Hypothalamus (tissue), 51 donors: ENCODE results near the gene DPP8.
"Not testable (repeated sequence)": the region's sequence is repeated elsewhere in the genome, so short reads cannot be mapped to it uniquely, and the experiment has no call there.

Experiments
- DNase-seq, 51 donors: peaks; one replicate each; lab custom pipeline; 2025; lab: John Stamatoyannopoulos, UW

The DPP8 gene

GRCh38 chr15:65408324-65409035, 109.0 kb downstream of the DPP8 start:
- DNase-seq: no peak

DNA sequence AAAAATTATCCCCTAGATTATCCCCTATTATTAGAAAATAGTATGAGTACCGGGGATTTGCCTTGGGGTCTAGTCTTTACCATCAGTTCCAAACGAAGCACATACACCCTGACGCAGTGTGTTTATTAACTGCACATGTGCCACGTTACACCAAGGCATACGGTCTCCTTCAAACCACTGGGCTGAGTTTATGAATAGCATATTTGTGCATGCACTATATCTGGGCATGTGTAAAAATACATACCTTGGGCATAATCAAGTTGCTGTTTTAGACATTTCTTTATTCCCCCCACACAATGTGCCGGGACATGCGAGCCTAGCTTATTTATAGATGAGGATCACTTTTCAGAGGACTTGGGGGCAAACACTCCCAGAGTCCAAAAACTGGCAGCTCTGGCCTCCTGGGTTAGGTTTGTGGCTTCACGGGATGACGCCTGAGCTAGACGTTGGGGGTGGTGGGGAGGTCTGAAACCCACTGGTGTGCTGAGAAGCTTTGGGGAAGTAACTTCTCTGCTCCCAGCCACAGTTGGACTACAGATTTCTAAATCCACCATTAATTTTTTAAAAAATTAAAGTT, 111.0 kb downstream of the DPP8 start:
- no peak for DNase-seq

DNA sequence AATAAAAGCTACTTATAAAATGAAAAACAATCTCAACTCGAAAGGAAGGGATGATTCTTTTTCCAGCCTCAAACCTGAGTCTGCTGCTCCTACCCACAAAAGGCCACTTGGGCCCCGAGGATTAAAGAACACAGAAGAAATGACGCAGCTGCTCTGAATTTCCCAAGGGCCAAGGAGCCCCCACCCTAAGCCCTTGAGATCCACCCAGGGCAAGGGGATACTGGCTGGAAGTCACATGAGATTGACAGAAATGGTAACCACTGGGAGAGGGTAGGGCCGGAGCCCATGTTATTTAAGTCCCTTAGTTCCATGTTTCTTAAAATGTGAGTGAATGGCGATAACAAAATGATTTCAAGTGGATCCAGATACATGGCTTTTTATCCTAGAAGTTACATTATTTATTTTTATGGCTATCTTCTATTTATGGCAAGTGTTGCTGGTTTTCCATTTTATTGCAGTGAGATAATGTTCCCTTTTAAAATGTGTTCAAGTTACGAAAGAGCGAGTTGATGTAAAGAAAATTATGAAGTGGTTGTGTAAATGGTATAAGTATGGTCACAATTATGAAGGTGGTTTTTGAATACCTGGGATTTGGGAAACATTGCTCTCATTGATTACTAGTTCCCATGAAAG, 111.6 kb downstream of the DPP8 start:
- no peak for DNase-seq

- DNase-seq: no peak
Observed at GRCh38 chr15:65404186-65404872, 113.2 kb downstream of the DPP8 start.

DNA sequence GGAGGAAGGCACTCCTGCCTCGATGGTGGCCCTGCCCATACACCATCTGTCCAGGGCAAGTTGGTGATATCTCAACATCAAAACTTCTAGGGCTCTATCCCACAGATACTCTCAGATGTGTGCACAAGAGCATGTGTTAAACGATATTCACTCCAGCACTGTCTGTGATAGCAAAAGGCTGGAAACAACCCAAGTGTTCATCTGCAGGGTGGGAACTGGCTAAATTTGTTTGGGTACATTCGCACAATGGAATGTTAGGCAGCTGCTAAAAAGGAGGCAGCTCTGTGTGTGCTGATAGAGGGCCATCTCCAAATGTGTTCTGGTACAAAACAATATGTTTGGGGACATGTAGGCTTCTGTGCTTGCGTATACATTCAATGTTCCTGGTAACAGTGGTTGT, 114.5 kb downstream of the DPP8 start:
- no peak for DNase-seq

DNA sequence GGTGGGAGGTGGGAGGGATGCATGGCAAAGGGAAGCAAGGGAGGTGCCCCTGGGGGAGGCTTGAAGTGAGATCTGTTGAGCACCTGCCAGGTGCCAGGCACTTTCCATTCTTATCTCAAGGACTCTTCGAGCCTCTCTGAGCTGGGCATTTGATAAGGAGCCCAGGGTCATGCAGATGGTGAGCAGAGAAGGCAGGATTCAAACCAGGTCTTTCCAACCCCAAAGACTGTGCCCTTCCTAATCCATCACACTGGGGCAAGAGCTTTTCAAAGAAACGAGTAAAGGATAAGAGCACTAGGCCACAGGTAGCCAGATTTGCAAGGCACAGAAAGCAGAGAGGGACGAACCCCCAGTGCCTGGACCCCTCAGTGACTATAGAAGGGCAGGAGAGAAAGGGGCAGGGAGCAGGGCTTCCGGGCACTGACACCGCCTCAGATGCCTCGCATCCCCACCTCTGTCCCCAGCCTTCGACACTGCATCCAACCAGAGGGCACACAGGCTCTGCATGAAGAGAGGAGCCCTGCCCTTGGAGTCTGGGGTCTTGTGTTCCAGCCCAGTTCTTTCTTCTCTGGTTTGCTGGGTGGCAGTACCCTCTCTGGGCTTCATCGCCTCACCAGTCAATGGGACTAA, 115.8 kb downstream of the DPP8 start:
- DNase-seq: no peak

DNA sequence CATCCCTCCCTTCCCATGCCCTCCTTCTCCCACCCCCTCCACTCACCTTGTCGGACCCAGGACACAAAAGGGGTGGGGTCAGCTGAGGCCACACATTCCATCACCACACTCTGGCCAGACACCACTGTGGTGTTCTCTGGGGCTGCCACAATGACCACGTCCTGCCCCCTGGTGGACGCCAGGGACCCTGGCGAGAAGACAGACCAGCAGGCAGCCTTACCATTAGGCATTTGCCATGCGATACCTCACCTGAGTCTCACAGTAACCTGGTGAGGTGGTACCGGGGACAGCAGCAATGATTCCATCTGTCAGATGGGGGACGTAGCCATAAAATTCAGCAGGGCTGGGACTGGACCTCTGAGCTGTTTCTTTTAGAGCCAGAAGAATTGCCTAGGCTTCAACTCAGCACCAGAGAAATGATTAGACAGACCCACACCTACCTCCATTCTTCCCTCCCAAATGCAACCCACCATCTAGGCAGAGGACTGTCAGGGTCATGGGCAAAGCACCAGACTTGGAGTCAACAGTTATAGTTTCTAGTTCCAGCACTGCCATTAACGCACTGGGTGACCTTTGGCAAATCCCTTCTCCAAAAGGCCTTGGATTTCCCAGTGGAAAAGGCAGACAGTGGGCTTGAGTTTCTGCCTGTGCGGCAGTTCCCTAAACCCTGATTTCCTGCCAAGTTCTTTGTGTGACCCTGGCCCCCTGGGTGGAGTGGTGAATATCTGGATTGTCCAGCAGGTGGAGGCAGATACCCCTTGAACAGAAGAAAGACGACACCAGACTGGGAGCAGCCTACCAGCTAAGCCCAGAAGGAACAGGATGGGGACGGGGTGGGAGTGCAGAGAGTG, 116.5 kb downstream of the DPP8 start:
- DNase-seq: peak in 26 of 51 donors; percentile 12 to 61 (median 32)

DNA sequence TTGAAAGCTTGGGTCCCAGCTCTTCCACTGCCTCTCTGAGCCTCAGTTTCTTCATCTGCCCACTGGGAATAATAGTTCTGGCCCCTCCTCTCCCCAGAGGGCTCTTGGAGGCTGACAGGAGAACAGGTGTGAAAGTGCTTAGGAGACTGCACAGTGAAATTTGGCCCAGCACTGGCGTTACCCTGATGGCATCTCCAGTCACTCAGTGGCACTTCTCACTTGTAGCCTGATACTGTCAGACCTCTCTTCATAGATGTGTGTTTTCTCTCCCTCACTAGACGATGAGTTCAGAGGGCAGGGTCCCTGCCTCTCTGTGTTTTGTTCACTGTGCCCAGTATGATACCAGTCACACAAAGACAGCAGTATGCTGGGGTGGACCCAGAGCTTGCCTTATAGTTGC, 117.5 kb downstream of the DPP8 start:
- no peak for DNase-seq

DNA sequence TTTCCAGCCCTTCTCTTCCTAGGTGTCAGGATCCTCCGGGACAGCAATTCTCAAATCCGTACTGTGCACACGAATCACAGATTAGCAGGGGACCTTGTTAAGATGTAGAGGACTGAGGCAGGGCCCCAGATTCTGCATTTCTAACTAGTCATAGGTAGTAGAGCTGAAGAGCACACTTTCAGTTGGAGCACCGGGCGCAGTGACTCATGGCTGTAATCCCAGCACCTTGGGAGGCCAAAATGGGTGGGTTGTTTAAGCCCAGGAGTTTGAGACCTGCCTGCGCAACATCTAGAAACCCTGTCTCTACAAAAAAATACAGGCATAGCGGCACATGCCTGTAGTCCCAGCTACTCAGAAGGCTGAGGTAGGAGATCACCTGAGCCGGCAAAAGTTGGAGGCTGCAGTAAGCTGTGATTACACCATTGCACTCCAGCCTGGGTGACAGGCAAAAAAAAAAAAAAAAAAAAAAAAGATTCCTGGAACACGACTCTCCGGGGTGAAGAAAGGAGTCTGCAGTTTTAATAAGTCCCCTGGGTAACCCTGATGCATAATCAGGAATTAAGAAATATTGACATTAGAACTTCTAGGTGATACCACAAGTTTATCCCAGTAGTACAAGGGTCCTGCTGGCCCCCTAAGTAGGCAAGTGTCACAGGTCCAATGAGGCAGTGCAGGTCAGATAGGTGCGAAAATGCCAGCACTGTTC, 118.3 kb downstream of the DPP8 start:
- no peak for DNase-seq

- not testable (repeated sequence) for DNase-seq
Observed at GRCh38 chr15:65398486-65398885, 119.0 kb downstream of the DPP8 start.

GRCh38 chr15:65396965-65397317, 120.5 kb downstream of the DPP8 start:
- DNase-seq: no peak

- no peak for DNase-seq
Observed at GRCh38 chr15:65396283-65396964, 121.1 kb downstream of the DPP8 start.

GRCh38 chr15:65395567-65396202, 121.8 kb downstream of the DPP8 start:
- DNase-seq: peak in 1 of 51 donors; percentile 10

GRCh38 chr15:65394936-65395335, 122.6 kb downstream of the DPP8 start:
- no peak for DNase-seq

- DNase-seq: no peak
Observed at GRCh38 chr15:65394280-65394789, 123.2 kb downstream of the DPP8 start.

GRCh38 chr15:65393557-65393956, 123.9 kb downstream of the DPP8 start:
- DNase-seq: no peak

DNA sequence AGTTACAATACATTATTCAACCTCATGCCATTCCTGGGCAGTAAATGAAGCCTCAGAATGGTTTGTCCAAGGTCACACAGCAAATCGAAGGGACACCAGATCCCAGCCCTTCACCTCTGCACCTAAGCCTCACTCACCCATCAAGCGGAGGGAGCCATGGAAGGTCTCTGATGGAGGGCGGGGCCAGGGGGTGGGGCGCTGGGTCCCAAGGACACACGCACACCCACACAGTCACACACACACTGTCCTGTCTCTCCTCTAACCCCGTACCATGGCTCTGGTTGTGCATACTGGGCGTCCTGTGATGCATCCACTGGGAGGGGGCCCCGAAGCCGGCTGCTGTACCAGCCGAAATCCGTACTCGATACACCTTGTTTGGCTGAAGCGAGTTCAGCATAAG, 124.4 kb downstream of the DPP8 start:
- DNase-seq: no peak
